ENCODE results near the gene NLN.

NLN gene

GRCh38 chr5:65809817-65810531 is 88.0 kb downstream of the NLN start:
- TF ChIP-seq, protein P1, sequence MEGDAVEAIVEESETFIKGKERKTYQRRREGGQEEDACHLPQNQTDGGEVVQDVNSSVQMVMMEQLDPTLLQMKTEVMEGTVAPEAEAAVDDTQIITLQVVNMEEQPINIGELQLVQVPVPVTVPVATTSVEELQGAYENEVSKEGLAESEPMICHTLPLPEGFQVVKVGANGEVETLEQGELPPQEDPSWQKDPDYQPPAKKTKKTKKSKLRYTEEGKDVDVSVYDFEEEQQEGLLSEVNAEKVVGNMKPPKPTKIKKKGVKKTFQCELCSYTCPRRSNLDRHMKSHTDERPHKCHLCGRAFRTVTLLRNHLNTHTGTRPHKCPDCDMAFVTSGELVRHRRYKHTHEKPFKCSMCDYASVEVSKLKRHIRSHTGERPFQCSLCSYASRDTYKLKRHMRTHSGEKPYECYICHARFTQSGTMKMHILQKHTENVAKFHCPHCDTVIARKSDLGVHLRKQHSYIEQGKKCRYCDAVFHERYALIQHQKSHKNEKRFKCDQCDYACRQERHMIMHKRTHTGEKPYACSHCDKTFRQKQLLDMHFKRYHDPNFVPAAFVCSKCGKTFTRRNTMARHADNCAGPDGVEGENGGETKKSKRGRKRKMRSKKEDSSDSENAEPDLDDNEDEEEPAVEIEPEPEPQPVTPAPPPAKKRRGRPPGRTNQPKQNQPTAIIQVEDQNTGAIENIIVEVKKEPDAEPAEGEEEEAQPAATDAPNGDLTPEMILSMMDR (IDR thresholded peaks at IDR 0.05; ENCODE audit: control extremely low read depth, extremely low read depth, low read depth, missing control alignments): no peak
- no peak for DNase-seq (ENCODE audit: extremely low spot score)
- POLR2A ChIA-PET: no interaction called here
- CTCF ChIA-PET: interaction anchor here (1.5 kb wide), 1 partner anchor 8 kb away, joined by 8 read pairs; no protein-coding TSS in a partner anchor

DNA sequence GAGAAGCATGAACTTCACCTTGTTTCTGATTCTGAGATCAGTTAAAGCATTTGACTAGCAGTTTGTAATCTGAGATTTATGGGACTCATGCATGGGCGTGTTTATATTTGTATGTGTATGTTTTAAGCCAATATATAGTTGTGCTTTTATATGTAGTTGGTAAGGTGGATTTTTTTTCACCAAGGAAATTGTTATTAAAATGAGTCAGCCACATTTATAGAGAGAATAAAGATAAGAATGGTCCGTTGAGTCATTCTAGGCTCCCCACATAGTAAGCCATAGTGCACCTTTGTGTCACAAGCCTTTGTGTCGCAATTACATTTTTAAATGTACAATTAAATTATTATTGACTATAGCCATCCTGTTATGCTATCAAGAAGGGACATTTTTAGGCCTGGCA is 89.0 kb downstream of the NLN start:
- DNase-seq (ENCODE audit: extremely low spot score): no peak
- TF ChIP-seq, protein P1 (IDR thresholded peaks at IDR 0.05; ENCODE audit: control extremely low read depth, extremely low read depth, low read depth, missing control alignments): no peak
- ChIA-PET CTCF (no interaction called here), POLR2A (no interaction called here)

- TF ChIP-seq, protein P1 (IDR thresholded peaks at IDR 0.05; ENCODE audit: control extremely low read depth, extremely low read depth, low read depth, missing control alignments): no peak
- ChIA-PET CTCF (interaction anchor here (0.8 to 1.3 kb wide), 5 partner anchors 8 to 55 kb away, joined by 3 to 5 read pairs (median 4); no protein-coding TSS in a partner anchor), POLR2A (no interaction called here)
- DNase-seq (ENCODE audit: extremely low spot score): no peak
Measured at GRCh38 chr5:65811885-65812284, 89.9 kb downstream of the NLN start.

GRCh38 chr5:65812648-65813047 is 90.6 kb downstream of the NLN start:
- ChIA-PET CTCF (interaction anchor here (0.8 to 1.3 kb wide), 5 partner anchors 9 to 54 kb away, joined by 3 to 5 read pairs (median 4); no protein-coding TSS in a partner anchor), POLR2A (no interaction called here)
- TF ChIP-seq, protein P1 (IDR thresholded peaks at IDR 0.05; ENCODE audit: control extremely low read depth, extremely low read depth, low read depth, missing control alignments): no peak
- no peak for DNase-seq (ENCODE audit: extremely low spot score)

GRCh38 chr5:65813174-65813573 is 91.2 kb downstream of the NLN start:
- POLR2A ChIA-PET: no interaction called here
- CTCF ChIA-PET: no interaction called here
- no peak for DNase-seq (ENCODE audit: extremely low spot score)
- TF ChIP-seq, protein P1 (IDR thresholded peaks at IDR 0.05; ENCODE audit: control extremely low read depth, extremely low read depth, low read depth, missing control alignments): no peak

GRCh38 chr5:65815161-65815560 is 93.2 kb downstream of the NLN start:
- POLR2A ChIA-PET: no interaction called here
- no peak for DNase-seq (ENCODE audit: extremely low spot score)
- CTCF ChIA-PET: no interaction called here
- TF ChIP-seq, protein P1 (IDR thresholded peaks at IDR 0.05; ENCODE audit: control extremely low read depth, extremely low read depth, low read depth, missing control alignments): no peak

All from GM10248 (cell line).